SJCRH30 (cell line): ENCODE measurements around the gene VANGL1. TPM values are rescaled to one million over a fixed set of nuclear protein-coding genes. Genes with fewer than 3 reads are reported as not detected.
A peak's percentile ranks its signal among the peaks of the same experiment; 100 is the strongest.

Experiments
- DNase-seq, 2 experiments: peaks; one replicate each; pipeline ENCODE4 v3.0.0-alpha.2; 2015 to 2020
- H3K27ac ChIP-seq: fragments of 250-450 bp; sonication (Bioruptor Pico); 2 replicates; pipeline ENCODE4 v1.5.1; 2020; ENCODE audit warnings: mild to moderate bottlenecking, moderate library complexity
- H3K27me3 ChIP-seq: fragments of 250-450 bp; sonication (Bioruptor Pico); 2 replicates; pipeline ENCODE4 v1.5.1; 2020; ENCODE audit warnings: mild to moderate bottlenecking, moderate library complexity
- H3K36me3 ChIP-seq: fragments of 250-450 bp; sonication (Bioruptor Pico); 2 replicates; pipeline ENCODE4 v1.5.1; 2020; ENCODE audit warnings: mild to moderate bottlenecking, moderate library complexity
- H3K4me1 ChIP-seq: fragments of 250-450 bp; sonication (Bioruptor Pico); 2 replicates; pipeline ENCODE4 v1.5.1; 2020; ENCODE audit warnings: mild to moderate bottlenecking, moderate library complexity
- H3K4me3 ChIP-seq: fragments of 250-450 bp; sonication (Bioruptor Pico); 2 replicates; pipeline ENCODE4 v1.5.1; 2020; ENCODE audit warnings: mild to moderate bottlenecking, moderate library complexity
- H3K9me3 ChIP-seq: fragments of 250-450 bp; sonication (Bioruptor Pico); replicated peaks from 2 replicates; pipeline ENCODE4 v1.5.1; 2020; ENCODE audit warnings: mild to moderate bottlenecking, moderate library complexity
- total RNA-seq: library from RNA; depleted of rRNA; stranded (reverse); fragments of >200 nt; shearing (Covaris generic); gene quantifications from 2 replicates; pipeline ENCODE4 v1.2.3, GENCODE V29; 2014

Gene VANGL1
- total RNA-seq, 1 experiment from 2014 or later = 16.2 TPM

GRCh38 chr1:115650961-115651360 lies 9.2 kb downstream of the VANGL1 start:
- Histone ChIP-seq H3K4me1 (peaks cover 3% of the 10 kb centered on the region; the same call in 1 of the 2 replicates), H3K27me3 (no peaks in the 10 kb centered on the region), H3K36me3 (peaks cover 10% of the 10 kb centered on the region), H3K4me3 (no peak overlapping the region), H3K9me3 (no peaks in the 10 kb centered on the region), H3K27ac (no peak overlapping the region)
- no peak for DNase-seq

GRCh38 chr1:115651391-115651790 lies 9.6 kb downstream of the VANGL1 start:
- no peak for DNase-seq
- Histone ChIP-seq H3K4me3 (no peak overlapping the region), H3K27ac (no peak overlapping the region), H3K4me1 (peaks cover 3% of the 10 kb centered on the region; the same call in 1 of the 2 replicates), H3K9me3 (no peaks in the 10 kb centered on the region), H3K27me3 (no peaks in the 10 kb centered on the region), H3K36me3 (peaks cover 10% of the 10 kb centered on the region)

GRCh38 chr1:115652236-115652788 lies 10.5 kb downstream of the VANGL1 start:
- no peak overlapping the region for H3K27ac ChIP-seq
- H3K36me3 ChIP-seq = peaks cover 11% of the 10 kb centered on the region
- peaks cover 3% of the 10 kb centered on the region; the same call in 1 of the 2 replicates for H3K4me1 ChIP-seq
- H3K27me3 ChIP-seq = no peaks in the 10 kb centered on the region
- no peak for DNase-seq
- no peak overlapping the region for H3K4me3 ChIP-seq
- H3K9me3 ChIP-seq = peaks cover under 1% of the 10 kb centered on the region; the same call in 1 of the 2 replicates

- H3K4me1 ChIP-seq = peaks cover 11% of the 10 kb centered on the region; the same call in 1 of the 2 replicates
- H3K9me3 ChIP-seq = peaks cover 4% of the 10 kb centered on the region; the same call in 1 of the 2 replicates
- no peak for DNase-seq
- H3K27ac ChIP-seq = no peak overlapping the region
- H3K36me3 ChIP-seq = peaks cover 19% of the 10 kb centered on the region
- no peaks in the 10 kb centered on the region for H3K27me3 ChIP-seq
- no peak overlapping the region for H3K4me3 ChIP-seq
Measured at GRCh38 chr1:115654125-115654524, 12.4 kb downstream of the VANGL1 start.

- Histone ChIP-seq H3K27me3 (no peaks in the 10 kb centered on the region), H3K4me1 (peaks cover 11% of the 10 kb centered on the region; the same call in 1 of the 2 replicates), H3K27ac (no peak overlapping the region), H3K9me3 (peaks cover 4% of the 10 kb centered on the region; the same call in 1 of the 2 replicates), H3K36me3 (peaks cover 25% of the 10 kb centered on the region), H3K4me3 (no peak overlapping the region)
- DNase-seq = no peak
Measured at GRCh38 chr1:115654663-115655305, 13.0 kb downstream of the VANGL1 start.

- Histone ChIP-seq H3K4me3 (no peak overlapping the region), H3K4me1 (peaks cover 8% of the 10 kb centered on the region; the same call in 1 of the 2 replicates), H3K27me3 (no peaks in the 10 kb centered on the region), H3K9me3 (peaks cover 4% of the 10 kb centered on the region; the same call in 1 of the 2 replicates), H3K27ac (no peak overlapping the region), H3K36me3 (peaks cover 25% of the 10 kb centered on the region)
- no peak for DNase-seq
Measured at GRCh38 chr1:115655306-115655663, 13.5 kb downstream of the VANGL1 start.

- Histone ChIP-seq H3K27ac (no peak overlapping the region), H3K27me3 (no peaks in the 10 kb centered on the region), H3K36me3 (peaks cover 25% of the 10 kb centered on the region), H3K4me1 (peaks cover 8% of the 10 kb centered on the region; the same call in 1 of the 2 replicates), H3K9me3 (peaks cover 4% of the 10 kb centered on the region; the same call in 1 of the 2 replicates), H3K4me3 (no peak overlapping the region)
- no peak for DNase-seq
Measured at GRCh38 chr1:115655916-115656315, 14.1 kb downstream of the VANGL1 start.

GRCh38 chr1:115656461-115657077 lies 14.8 kb downstream of the VANGL1 start:
- Histone ChIP-seq H3K9me3 (peaks cover 4% of the 10 kb centered on the region; the same call in 1 of the 2 replicates), H3K36me3 (peaks cover 22% of the 10 kb centered on the region), H3K27me3 (no peaks in the 10 kb centered on the region), H3K4me1 (peaks cover 8% of the 10 kb centered on the region; the same call in 1 of the 2 replicates), H3K4me3 (no peak overlapping the region), H3K27ac (no peak overlapping the region)
- DNase-seq = no peak

GRCh38 chr1:115658646-115659045 lies 16.9 kb downstream of the VANGL1 start:
- Histone ChIP-seq H3K36me3 (peaks cover 21% of the 10 kb centered on the region), H3K4me3 (no peak overlapping the region), H3K4me1 (peaks cover 8% of the 10 kb centered on the region; the same call in 1 of the 2 replicates), H3K27me3 (no peaks in the 10 kb centered on the region), H3K9me3 (peaks cover 4% of the 10 kb centered on the region; the same call in 1 of the 2 replicates), H3K27ac (no peak overlapping the region)
- DNase-seq = peak in 1 of 2 experiments; percentile 23

GRCh38 chr1:115660151-115660550 lies 18.4 kb downstream of the VANGL1 start:
- H3K27me3 ChIP-seq = no peaks in the 10 kb centered on the region
- H3K36me3 ChIP-seq = peaks cover 34% of the 10 kb centered on the region

GRCh38 chr1:115661157-115661556 lies 19.4 kb downstream of the VANGL1 start:
- Histone ChIP-seq H3K9me3 (peaks cover 4% of the 10 kb centered on the region; the same call in 1 of the 2 replicates), H3K4me3 (no peak overlapping the region), H3K27ac (no peak overlapping the region), H3K36me3 (peaks cover 41% of the 10 kb centered on the region), H3K4me1 (peaks cover 8% of the 10 kb centered on the region; the same call in 1 of the 2 replicates), H3K27me3 (no peaks in the 10 kb centered on the region)
- no peak for DNase-seq

More at GRCh38 chr1:115660151-115660550, 18.4 kb downstream of the VANGL1 start:
- peaks cover 4% of the 10 kb centered on the region; the same call in 1 of the 2 replicates for H3K9me3 ChIP-seq
- H3K27ac ChIP-seq = no peak overlapping the region
- no peak overlapping the region for H3K4me3 ChIP-seq
- DNase-seq = no peak
- peaks cover 8% of the 10 kb centered on the region; the same call in 1 of the 2 replicates for H3K4me1 ChIP-seq

GRCh38 chr1:115665319-115666096 lies 23.7 kb downstream of the VANGL1 start:
- Histone ChIP-seq H3K4me3 (no peak overlapping the region), H3K27me3 (no peaks in the 10 kb centered on the region), H3K36me3 (peaks cover 31% of the 10 kb centered on the region), H3K9me3 (0 out of 2 replicates have a peak, but pooled peaks cover 4% of the 10 kb centered on the region), H3K27ac (no peak overlapping the region), H3K4me1 (peaks cover 23% of the 10 kb centered on the region)
- DNase-seq = no peak

GRCh38 chr1:115666206-115666605 lies 24.4 kb downstream of the VANGL1 start:
- Histone ChIP-seq H3K36me3 (peaks cover 31% of the 10 kb centered on the region), H3K9me3 (0 out of 2 replicates have a peak, but pooled peaks cover 4% of the 10 kb centered on the region), H3K27ac (no peak overlapping the region), H3K27me3 (no peaks in the 10 kb centered on the region), H3K4me1 (peaks cover 27% of the 10 kb centered on the region), H3K4me3 (no peak overlapping the region)
- no peak for DNase-seq

- Histone ChIP-seq H3K27ac (no peak overlapping the region), H3K4me1 (peaks cover 32% of the 10 kb centered on the region), H3K4me3 (no peak overlapping the region), H3K27me3 (no peaks in the 10 kb centered on the region), H3K36me3 (peaks cover 31% of the 10 kb centered on the region), H3K9me3 (0 out of 2 replicates have a peak, but pooled peaks cover 4% of the 10 kb centered on the region)
- DNase-seq = no peak
Measured at GRCh38 chr1:115666702-115667101, 24.9 kb downstream of the VANGL1 start.
